ENCODE data around the gene LHX6. TPM values are rescaled to one million over a fixed set of nuclear protein-coding genes. Genes with fewer than 3 reads are reported as not detected.
A peak's percentile ranks its signal among the peaks of the same experiment; 100 is the strongest.

The LHX6 gene
- total and polyA plus RNA-seq, 2 of the 13 experiments (the other 11 are each of a cell fraction or from before 2014, with no cell fraction given): 1.1 to 1.3 TPM

DNA sequence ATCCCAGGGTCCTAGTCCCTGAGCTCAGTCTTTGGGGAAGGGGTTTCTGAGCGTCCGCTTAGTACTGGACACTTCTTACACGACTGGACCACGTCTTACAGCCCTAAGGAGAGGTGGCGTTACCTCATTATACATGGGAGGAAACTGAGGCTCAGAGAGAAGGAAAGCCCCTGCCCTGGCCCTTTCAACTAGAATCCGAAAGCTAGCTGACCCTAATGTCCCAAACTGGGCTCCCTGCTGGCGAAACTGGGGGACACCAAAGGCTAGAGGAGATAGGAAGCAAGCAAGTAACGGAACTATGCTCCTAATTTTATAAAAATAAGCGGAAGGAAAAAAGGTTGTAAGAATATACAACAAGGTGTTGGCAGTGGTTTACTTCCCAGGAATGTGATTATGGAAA is 14.2 kb downstream of the LHX6 start:
- CTCF ChIA-PET (ENCODE audit: low intra/inter-chr PET ratio, low total read pairs): no interaction called here
- no peak for FAIRE-seq

GRCh38 chr9:122213589-122214413 is 15.0 kb downstream of the LHX6 start:
- in situ Hi-C loops (cut with HindIII; ENCODE audit: extremely low pct_ligation_motif_present, low pct_unique_long_range_greater_than_20kb): no loop called here
- peaks cover 2 to 34% of the 10 kb centered on the region in 2 experiments; a peak in 4 of 5 replicates for H3K27me3 ChIP-seq (ENCODE audit: control insufficient read depth in 1 of 2, insufficient read depth in 2 of 2, low read length in 2 of 2)
- H3K4me1 ChIP-seq (ENCODE audit: insufficient read depth, low read length): peaks cover 44% of the 10 kb centered on the region
- H3K79me2 ChIP-seq (ENCODE audit: insufficient read depth, low read length): no peaks in the 10 kb centered on the region
- no TSS peak for BruUV-seq (replicated peaks)
- H3K36me3 ChIP-seq (replicated peaks in 1 of 2; ENCODE audit: control insufficient read depth in 1 of 2, insufficient read depth in 2 of 2, low read length in 2 of 2): no peaks in the 10 kb centered on the region
- intact Hi-C loops (cut with micrococcal nuclease; ENCODE audit: unreplicated experiment): no loop called here
- ChIA-PET CTCF (ENCODE audit: low intra/inter-chr PET ratio, low total read pairs) (no interaction called here), POLR2A (interaction anchor here (0.6 to 1.4 kb wide), 3 partner anchors 12 to 51 kb away, joined by 3 to 11 read pairs (median 4); partner anchors contain the start of genes MRRF and RBM18)
- peak; percentile 83 for DNase-seq (ENCODE audit: low spot score)
- H3K9me3 ChIP-seq (ENCODE audit: low read length): no peaks in the 10 kb centered on the region
- H3K4me3 ChIP-seq (replicated peaks in 1 of 3; ENCODE audit: insufficient read depth in 1 of 3, low read depth in 2 of 3, low read length in 3 of 3): peak overlapping the region; percentile 15 to 75 (median 62); a peak in 5 of 6 replicates
- H3K9ac ChIP-seq (ENCODE audit: insufficient read depth, low read depth, low read length): 0 out of 2 replicates have a peak overlapping the region, but pooled peaks have one; percentile 34
- peak overlapping the region; percentile 98 for H3K4me2 ChIP-seq (ENCODE audit: low read depth, low read length)
- no peak for FAIRE-seq
- H4K20me1 ChIP-seq (ENCODE audit: insufficient read depth, low read length): no peaks in the 10 kb centered on the region
- peak; percentile 94 for ATAC-seq
- WGBS (ENCODE audit: low lambda C conversion rate): 47% methylated on average over 14 of the region's 93 CpGs
- H3K27ac ChIP-seq (ENCODE audit: extremely low read length, insufficient read depth, low read length): no peak overlapping the region
- H2AFZ ChIP-seq (ENCODE audit: low read length): no peak overlapping the region
- TF ChIP-seq IRX3 (CRISPR knock-in tag; IDR thresholded peaks at IDR 0.05; ENCODE audit: borderline replicate concordance, low read depth) (0 out of 2 replicates have a peak, but pooled peaks have one; percentile 53), ZNF883 (CRISPR knock-in tag; IDR thresholded peaks at IDR 0.05; ENCODE audit: not compliant biosample characterization) (peak; percentile 70), ZFP91 (CRISPR knock-in tag; IDR thresholded peaks at IDR 0.05; ENCODE audit: borderline replicate concordance) (no peak), TEAD2 (CRISPR knock-in tag; IDR thresholded peaks at IDR 0.05) (0 out of 2 replicates have a peak, but pooled peaks have one; percentile 50), ZBTB7A (CRISPR knock-in tag; IDR thresholded peaks at IDR 0.05) (no peak), TBP (CRISPR knock-in tag; IDR thresholded peaks at IDR 0.05) (no peak), ZNF761 (CRISPR knock-in tag; conservative IDR thresholded peaks at IDR 0.05) (0 out of 2 replicates have a peak, but pooled peaks have one; percentile 55), ZBTB42 (CRISPR knock-in tag; IDR thresholded peaks at IDR 0.05) (0 out of 2 replicates have a peak, but pooled peaks have one; percentile 73), TOE1 (CRISPR knock-in tag; IDR thresholded peaks at IDR 0.05) (no peak), MED1 (CRISPR knock-in tag; IDR thresholded peaks at IDR 0.05) (0 out of 2 replicates have a peak, but pooled peaks have one; percentile 23)
- TF ChIP-seq, protein P1, sequence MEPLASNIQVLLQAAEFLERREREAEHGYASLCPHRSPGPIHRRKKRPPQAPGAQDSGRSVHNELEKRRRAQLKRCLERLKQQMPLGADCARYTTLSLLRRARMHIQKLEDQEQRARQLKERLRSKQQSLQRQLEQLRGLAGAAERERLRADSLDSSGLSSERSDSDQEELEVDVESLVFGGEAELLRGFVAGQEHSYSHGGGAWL (CRISPR knock-in tag; IDR thresholded peaks at IDR 0.05): peak; percentile 87
- TF ChIP-seq, protein P2, sequence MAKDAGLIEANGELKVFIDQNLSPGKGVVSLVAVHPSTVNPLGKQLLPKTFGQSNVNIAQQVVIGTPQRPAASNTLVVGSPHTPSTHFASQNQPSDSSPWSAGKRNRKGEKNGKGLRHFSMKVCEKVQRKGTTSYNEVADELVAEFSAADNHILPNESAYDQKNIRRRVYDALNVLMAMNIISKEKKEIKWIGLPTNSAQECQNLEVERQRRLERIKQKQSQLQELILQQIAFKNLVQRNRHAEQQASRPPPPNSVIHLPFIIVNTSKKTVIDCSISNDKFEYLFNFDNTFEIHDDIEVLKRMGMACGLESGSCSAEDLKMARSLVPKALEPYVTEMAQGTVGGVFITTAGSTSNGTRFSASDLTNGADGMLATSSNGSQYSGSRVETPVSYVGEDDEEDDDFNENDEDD (CRISPR knock-in tag; IDR thresholded peaks at IDR 0.05; ENCODE audit: borderline replicate concordance): peak; percentile 93; the same call in 1 of the 2 replicates

More for the DNA sequence above, 14.2 kb downstream of the LHX6 start:
- no TSS peak for BruUV-seq (replicated peaks)
- in situ Hi-C loops (cut with HindIII; ENCODE audit: extremely low pct_ligation_motif_present, low pct_unique_long_range_greater_than_20kb): no loop called here
- no peaks in the 10 kb centered on the region for H3K9me3 ChIP-seq (ENCODE audit: low read length)
- H2AFZ ChIP-seq (ENCODE audit: low read length): no peak overlapping the region
- H3K79me2 ChIP-seq (ENCODE audit: insufficient read depth, low read length): no peaks in the 10 kb centered on the region
- TF ChIP-seq EZH2 (conservative IDR thresholded peaks at IDR 0.05; ENCODE audit: low read depth, low read length) (0 out of 2 replicates have a peak, but pooled peaks have one; percentile 25), POLR2A (IDR thresholded peaks at IDR 0.05; ENCODE audit: insufficient read depth in 1 of 2, low read depth in 2 of 2, low read length in 2 of 2) (no peak)
- peak overlapping the region; percentile 15 to 75 (median 62); a peak in 5 of 6 replicates for H3K4me3 ChIP-seq (replicated peaks in 1 of 3; ENCODE audit: insufficient read depth in 1 of 3, low read depth in 2 of 3, low read length in 3 of 3)
- POLR2A ChIA-PET: interaction anchor here (0.9 to 1.4 kb wide), 2 partner anchors 31 to 50 kb away, joined by 4 to 11 read pairs; partner anchors contain the start of genes MRRF and RBM18
- no peaks in the 10 kb centered on the region for H4K20me1 ChIP-seq (ENCODE audit: insufficient read depth, low read length)
- WGBS (ENCODE audit: low lambda C conversion rate): 27% methylated on average over 7 of the region's 9 CpGs
- intact Hi-C loops (cut with micrococcal nuclease; ENCODE audit: unreplicated experiment): no loop called here
- H3K9ac ChIP-seq (ENCODE audit: insufficient read depth, low read depth, low read length): 0 out of 2 replicates have a peak overlapping the region, but pooled peaks have one; percentile 34
- H3K36me3 ChIP-seq (replicated peaks in 1 of 2; ENCODE audit: control insufficient read depth in 1 of 2, insufficient read depth in 2 of 2, low read length in 2 of 2): no peaks in the 10 kb centered on the region
- H3K27ac ChIP-seq (ENCODE audit: extremely low read length, insufficient read depth, low read length): no peak overlapping the region
- H3K4me1 ChIP-seq (ENCODE audit: insufficient read depth, low read length): peaks cover 51% of the 10 kb centered on the region
- H3K27me3 ChIP-seq (ENCODE audit: control insufficient read depth in 1 of 2, insufficient read depth in 2 of 2, low read length in 2 of 2): peaks cover 5 to 41% of the 10 kb centered on the region in 2 experiments; a peak in 4 of 5 replicates
- ATAC-seq: no peak
- H3K4me2 ChIP-seq (ENCODE audit: low read depth, low read length): peak overlapping the region; percentile 98
- no peak for DNase-seq (ENCODE audit: low spot score)

All from HepG2 (cell line).